H7 (cell line): ENCODE results near the gene ADCY1. TPM values are rescaled to one million over a fixed set of nuclear protein-coding genes. Genes with fewer than 3 reads are reported as not detected.
A peak's percentile ranks its signal among the peaks of the same experiment; 100 is the strongest.

ENCODE experiments used
- DNase-seq: peaks from one replicate; pipeline ENCODE4 v3.0.0; 2012
- H3K27me3 ChIP-seq: 2 replicates; pipeline ENCODE4 v1.6.0; 2011; ENCODE audit warnings: mild to moderate bottlenecking, low read length; ENCODE audit not compliant: control insufficient read depth, insufficient read depth
- H3K36me3 ChIP-seq: replicated peaks from 2 replicates; pipeline ENCODE4 v1.5.1; 2011; ENCODE audit warnings: low read length; ENCODE audit not compliant: control insufficient read depth, insufficient read depth
- H3K4me3 ChIP-seq: 2 replicates; pipeline ENCODE4 v1.5.1; 2011; ENCODE audit warnings: low read depth, mild to moderate bottlenecking, control low read depth, low read length, moderate library complexity; ENCODE audit not compliant: insufficient read depth
- total RNA-seq: library from RNA; depleted of rRNA; stranded (reverse); fragments of >200 nt; shearing (Covaris generic); gene quantifications from 2 replicates; pipeline ENCODE4 v1.2.3, GENCODE V29; 2014

The ADCY1 gene
- total RNA-seq, 1 experiment from 2014 or later = 5.6 TPM

- Histone ChIP-seq H3K27me3 (peaks cover 21% of the 10 kb centered on the region), H3K4me3 (no peak overlapping the region), H3K36me3 (no peaks in the 10 kb centered on the region)
- DNase-seq = peak; percentile 8
These were observed 4.9 kb upstream of the ADCY1 start for GRCh38 chr7:45569290-45569685.

DNA sequence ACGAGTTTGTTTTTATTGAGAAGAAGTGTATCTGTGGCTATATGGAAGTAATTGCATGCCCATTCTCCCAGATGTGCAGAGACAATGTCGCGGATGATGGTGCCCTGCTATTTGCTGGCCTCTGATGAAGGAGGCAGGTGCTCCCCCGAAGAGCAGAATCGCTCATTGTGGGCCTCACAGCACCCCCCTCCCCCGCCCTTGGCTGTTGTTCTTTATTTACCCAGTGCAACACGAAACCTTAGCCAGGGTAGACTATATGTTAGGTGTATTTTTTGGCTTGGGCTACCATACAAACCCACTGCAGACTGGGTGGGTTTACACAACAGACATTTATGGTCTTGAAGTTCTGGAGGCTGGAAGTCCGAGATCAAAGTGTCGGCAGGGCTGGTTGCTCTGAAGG lies 3.4 kb upstream of the ADCY1 start:
- H3K27me3 ChIP-seq = peaks cover 34% of the 10 kb centered on the region
- peak; percentile 22 for DNase-seq
- H3K36me3 ChIP-seq = no peaks in the 10 kb centered on the region
- no peak overlapping the region for H3K4me3 ChIP-seq

DNA sequence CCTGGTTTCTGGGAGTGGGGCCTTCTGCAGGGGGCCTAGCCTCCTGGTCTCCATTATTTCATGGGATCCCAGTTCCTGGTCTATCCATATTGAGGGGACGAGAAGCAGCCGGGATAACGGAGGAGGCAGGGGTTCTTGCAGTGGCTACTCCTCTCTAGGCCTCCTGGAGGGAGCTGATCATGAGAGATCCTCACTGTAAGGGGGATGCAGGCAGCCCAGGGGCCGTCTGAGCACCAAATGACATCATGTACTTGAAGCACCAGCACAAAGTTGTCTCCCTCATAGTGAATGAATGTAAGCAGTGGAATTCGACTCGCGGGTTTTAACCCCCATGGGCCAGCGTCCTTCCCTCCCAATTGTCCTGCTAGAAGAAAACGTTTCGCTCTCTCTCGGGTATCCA lies 964 bp upstream of the ADCY1 start:
- peak; percentile 63 for DNase-seq
- no peaks in the 10 kb centered on the region; the same call in 1 of the 2 replicates for H3K36me3 ChIP-seq
- peaks cover 42% of the 10 kb centered on the region for H3K27me3 ChIP-seq
- peak overlapping the region; percentile 62; the same call in 1 of the 2 replicates for H3K4me3 ChIP-seq

DNA sequence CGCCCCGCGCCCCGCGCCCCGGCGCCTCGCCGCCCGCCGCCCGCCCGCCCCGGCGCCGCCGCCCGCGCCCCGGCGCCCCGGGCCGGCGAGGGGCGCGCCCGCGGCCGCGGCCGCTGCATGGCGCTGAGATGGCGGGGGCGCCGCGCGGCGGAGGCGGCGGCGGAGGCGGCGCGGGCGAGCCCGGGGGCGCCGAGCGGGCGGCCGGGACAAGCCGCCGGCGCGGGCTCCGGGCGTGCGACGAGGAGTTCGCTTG lies 174 bp downstream of the ADCY1 start:
- peak overlapping the region; percentile 65 for H3K4me3 ChIP-seq
- no peaks in the 10 kb centered on the region; the same call in 1 of the 2 replicates for H3K36me3 ChIP-seq
- H3K27me3 ChIP-seq = peaks cover 42% of the 10 kb centered on the region
- DNase-seq = no peak

DNA sequence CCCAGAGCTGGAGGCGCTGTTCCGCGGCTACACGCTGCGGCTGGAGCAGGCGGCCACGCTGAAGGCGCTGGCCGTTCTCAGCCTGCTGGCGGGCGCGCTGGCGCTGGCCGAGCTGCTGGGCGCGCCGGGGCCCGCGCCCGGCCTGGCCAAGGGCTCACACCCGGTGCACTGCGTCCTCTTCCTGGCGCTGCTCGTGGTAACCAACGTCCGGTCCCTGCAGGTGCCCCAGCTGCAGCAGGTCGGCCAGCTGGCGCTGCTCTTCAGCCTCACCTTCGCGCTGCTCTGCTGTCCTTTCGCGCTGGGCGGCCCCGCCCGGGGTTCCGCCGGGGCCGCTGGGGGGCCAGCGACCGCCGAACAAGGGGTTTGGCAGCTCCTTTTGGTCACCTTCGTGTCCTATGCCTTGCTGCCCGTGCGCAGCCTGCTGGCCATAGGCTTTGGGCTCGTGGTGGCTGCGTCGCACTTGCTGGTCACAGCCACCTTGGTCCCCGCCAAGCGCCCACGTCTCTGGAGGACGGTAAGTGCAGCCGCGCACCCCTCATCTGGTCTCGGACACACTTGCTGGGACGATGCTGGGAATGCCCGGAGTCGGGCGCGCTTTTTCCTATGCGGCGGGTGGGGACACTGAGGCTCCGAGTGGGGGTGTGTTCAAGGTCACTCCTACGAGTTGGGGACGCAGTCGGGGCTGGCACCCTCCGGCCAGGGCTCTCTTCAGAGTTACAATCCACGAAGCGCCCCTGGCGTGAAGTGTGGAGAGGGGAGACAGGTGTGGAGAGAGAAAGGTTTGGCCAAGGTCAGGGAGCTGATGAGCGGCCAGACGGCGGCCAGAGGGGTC lies 717 bp downstream of the ADCY1 start:
- peaks cover 42% of the 10 kb centered on the region for H3K27me3 ChIP-seq
- peak overlapping the region; percentile 65 for H3K4me3 ChIP-seq
- DNase-seq = peak; percentile 93
- H3K36me3 ChIP-seq = no peaks in the 10 kb centered on the region; the same call in 1 of the 2 replicates

GRCh38 chr7:45575501-45576248 lies 1.5 kb downstream of the ADCY1 start:
- H3K27me3 ChIP-seq = peaks cover 42% of the 10 kb centered on the region
- peak; percentile 71 for DNase-seq
- H3K4me3 ChIP-seq = peak overlapping the region; percentile 65
- H3K36me3 ChIP-seq = no peaks in the 10 kb centered on the region; the same call in 1 of the 2 replicates

DNA sequence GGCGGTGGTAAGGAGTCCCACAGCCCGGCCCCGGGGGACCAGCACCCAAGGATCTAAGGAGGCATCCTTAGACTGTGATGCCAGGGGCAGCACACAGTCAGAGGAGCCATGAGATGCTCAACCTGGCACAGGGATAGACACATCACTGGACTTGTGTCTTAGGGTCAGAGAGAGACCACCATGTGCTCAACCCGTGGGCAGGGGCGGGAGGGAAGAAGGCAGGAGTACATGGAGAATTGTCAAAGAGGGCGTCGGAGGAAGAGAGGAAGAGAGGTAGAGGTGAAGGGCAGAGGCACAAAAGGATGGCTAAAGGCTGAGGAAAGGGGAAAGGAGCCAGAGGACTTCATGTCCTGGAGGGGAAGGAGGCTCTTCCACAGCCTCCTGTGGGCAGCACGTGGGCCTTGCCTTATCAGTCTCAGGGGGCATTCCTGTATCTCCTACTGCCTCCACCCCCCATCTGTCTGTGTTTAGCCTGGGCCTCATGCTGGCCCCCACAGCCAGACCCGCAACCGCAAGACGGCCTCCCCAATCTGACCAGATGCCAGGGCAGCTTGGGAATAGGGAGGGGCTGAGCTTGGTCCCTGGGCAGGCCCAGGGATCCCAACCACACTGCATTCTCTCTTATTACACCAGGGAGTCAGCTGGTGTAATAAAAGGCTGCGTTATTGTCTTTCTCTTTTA lies 2.2 kb downstream of the ADCY1 start:
- DNase-seq = peak; percentile 45
- H3K4me3 ChIP-seq = no peak overlapping the region
- peaks cover 42% of the 10 kb centered on the region for H3K27me3 ChIP-seq
- H3K36me3 ChIP-seq = no peaks in the 10 kb centered on the region; the same call in 1 of the 2 replicates

GRCh38 chr7:45578022-45578421 lies 3.9 kb downstream of the ADCY1 start:
- Histone ChIP-seq H3K27me3 (peaks cover 32% of the 10 kb centered on the region), H3K36me3 (no peaks in the 10 kb centered on the region; the same call in 1 of the 2 replicates), H3K4me3 (no peak overlapping the region)
- no peak for DNase-seq

GRCh38 chr7:45578467-45578866 lies 4.3 kb downstream of the ADCY1 start:
- DNase-seq = no peak
- H3K4me3 ChIP-seq = no peak overlapping the region
- H3K27me3 ChIP-seq = peaks cover 28% of the 10 kb centered on the region

GRCh38 chr7:45579391-45579801 lies 5.2 kb downstream of the ADCY1 start:
- DNase-seq = no peak
- Histone ChIP-seq H3K4me3 (no peak overlapping the region), H3K27me3 (peaks cover 21% of the 10 kb centered on the region), H3K36me3 (no peaks in the 10 kb centered on the region; the same call in 1 of the 2 replicates)

More at GRCh38 chr7:45578467-45578866, 4.3 kb downstream of the ADCY1 start:
- no peaks in the 10 kb centered on the region; the same call in 1 of the 2 replicates for H3K36me3 ChIP-seq

GRCh38 chr7:45580053-45580872 lies 6.1 kb downstream of the ADCY1 start:
- Histone ChIP-seq H3K4me3 (no peak overlapping the region), H3K36me3 (no peaks in the 10 kb centered on the region; the same call in 1 of the 2 replicates), H3K27me3 (peaks cover 13% of the 10 kb centered on the region)
- peak; percentile 81 for DNase-seq

- no peak for DNase-seq
- Histone ChIP-seq H3K4me3 (no peak overlapping the region), H3K27me3 (peaks cover 3% of the 10 kb centered on the region), H3K36me3 (no peaks in the 10 kb centered on the region; the same call in 1 of the 2 replicates)
These were observed 7.2 kb downstream of the ADCY1 start for GRCh38 chr7:45581271-45581780.

GRCh38 chr7:45582136-45582749 lies 8.1 kb downstream of the ADCY1 start:
- no peak overlapping the region for H3K4me3 ChIP-seq
- no peaks in the 10 kb centered on the region for H3K27me3 ChIP-seq
- peak; percentile 82 for DNase-seq
- no peaks in the 10 kb centered on the region; the same call in 1 of the 2 replicates for H3K36me3 ChIP-seq
